ENCODE measurements around the gene TMOD3. TPM values are rescaled to one million over a fixed set of nuclear protein-coding genes. Genes with fewer than 3 reads are reported as not detected.
"Not testable (repeated sequence)": the region's sequence is repeated elsewhere in the genome, so short reads cannot be mapped to it uniquely, and the experiment has no call there.

TMOD3 gene
- total and polyA plus RNA-seq, 2 of the 8 experiments (the other 6 are each of a cell fraction or from before 2014, with no cell fraction given), result 3.9 to 29.0 TPM

- H4K8ac ChIP-seq (ENCODE audit: extremely low read depth, insufficient read depth, low read length); POLR2A ChIA-PET (ENCODE audit: partially characterized antibody); H3K79me2 ChIP-seq (ENCODE audit: control insufficient read depth in 1 of 2, insufficient read depth in 2 of 2, low read length in 2 of 2); H3K4me3 ChIP-seq (ENCODE audit: extremely low read depth in 1 of 4, insufficient read depth in 2 of 4, low read depth in 3 of 4, low read length in 4 of 4); H4K91ac ChIP-seq (replicated peaks; ENCODE audit: insufficient read length, low read length); H3K14ac ChIP-seq (ENCODE audit: insufficient read length); DNase-seq (ENCODE audit: low read depth in 1 of 2, low spot score in 2 of 2); H3K56ac ChIP-seq (replicated peaks; ENCODE audit: insufficient read length, low read depth, low read length); H3K4me2 ChIP-seq (ENCODE audit: insufficient read depth in 1 of 2, low read depth in 2 of 2, low read length in 2 of 2); H3K4ac ChIP-seq (replicated peaks; ENCODE audit: insufficient read length, low read depth, low read length); H2BK20ac ChIP-seq (ENCODE audit: low read length); H3K18ac ChIP-seq (ENCODE audit: extremely low read depth, low read length); H4K5ac ChIP-seq (ENCODE audit: insufficient read length, low read depth, low read length); H2AFZ ChIP-seq (ENCODE audit: low read length); H2BK12ac ChIP-seq (ENCODE audit: low read depth, low read length); H4K20me1 ChIP-seq (replicated peaks in 1 of 2; ENCODE audit: control insufficient read depth in 1 of 2, insufficient read depth in 2 of 2, low read length in 2 of 2); FAIRE-seq; H3K23ac ChIP-seq (ENCODE audit: insufficient read length); H3K27me3 ChIP-seq (replicated peaks in 1 of 4; ENCODE audit: control insufficient read depth in 3 of 4, extremely low read depth in 1 of 4, insufficient read depth in 3 of 4, low read length in 3 of 4); H2BK15ac ChIP-seq (ENCODE audit: low read length); H3K4me1 ChIP-seq (replicated peaks in 1 of 4; ENCODE audit: control insufficient read depth in 3 of 4, insufficient read depth in 4 of 4, low read length in 3 of 4); H3K9ac ChIP-seq (replicated peaks in 1 of 4; ENCODE audit: extremely low read depth in 1 of 4, low read depth in 3 of 4, low read length in 3 of 4); H3K79me1 ChIP-seq (ENCODE audit: low read depth, low read length); H2AK5ac ChIP-seq (ENCODE audit: low read depth, low read length); H3K27ac ChIP-seq (ENCODE audit: low read depth, low read length); H3K23me2 ChIP-seq (ENCODE audit: low read depth, low read length); H2BK5ac ChIP-seq (ENCODE audit: low read depth, low read length); H3K36me3 ChIP-seq (ENCODE audit: control insufficient read depth in 2 of 4, insufficient read depth in 4 of 4, low read length in 3 of 4); H2BK120ac ChIP-seq (replicated peaks; ENCODE audit: low read depth, low read length): not testable (repeated sequence)
- H3K9me3 ChIP-seq (ENCODE audit: insufficient read depth in 2 of 2, low read depth in 1 of 2, low read length in 1 of 2), result peaks cover 0 to 10% of the 10 kb centered on the region in 2 experiments; a peak in 1 of 4 replicates
- WGBS, 2 experiments (ENCODE audit: extremely low coverage in 1 of 2, insufficient coverage in 1 of 2, insufficient read length in 1 of 2, insufficient replicate concordance in 2 of 2, low coverage in 1 of 2, low lambda C conversion rate in 2 of 2, missing lambda C conversion rate in 1 of 2), result 99% methylated on average over 15 of the region's 32 CpGs; no CpG with 5 or more reads in 1 of the 2 experiments
- CTCF ChIA-PET (ENCODE audit: partially characterized antibody), result interaction anchor here (0.6 to 1.2 kb wide), 2 partner anchors 20 to 83 kb away, joined by 3 read pairs; no protein-coding TSS in a partner anchor
Measured at GRCh38 chr15:51885758-51886157, 56.3 kb downstream of the TMOD3 start.
